Uterus (tissue), 4 donors: Measurements from ENCODE around the gene ADGRG4. TPM values are rescaled to one million over a fixed set of nuclear protein-coding genes. Genes with fewer than 3 reads are reported as not detected.

Source experiments
- DNase-seq, 2 donors: peaks; one replicate each; pipeline ENCODE4 v3.0.0-alpha.2; 2019 to 2020
- H3K27ac ChIP-seq, 2 donors: fragments of 200-600 bp; sonication (generic); 1 replicate in 1 of 2; 2 replicates in 1 of 2; pipeline ENCODE4 v1.5.1; 2016 to 2018
- H3K27me3 ChIP-seq, 2 donors: fragments of 200-600 bp; sonication (generic); one replicate each; pipeline ENCODE4 v1.5.1; 2018 to 2019; ENCODE audit warnings: control low read depth in 1 of 2
- H3K36me3 ChIP-seq, 2 donors: fragments of 200-600 bp; sonication (generic); one replicate each; pipeline ENCODE4 v1.5.1; 2019; ENCODE audit warnings: control low read depth in 1 of 2
- H3K4me1 ChIP-seq, 2 donors: fragments of 200-600 bp; sonication (generic); one replicate each; pipeline ENCODE4 v1.5.1; 2018 to 2019; ENCODE audit warnings: control low read depth in 1 of 2
- H3K4me3 ChIP-seq, 2 donors: fragments of 200-600 bp; sonication (generic); 1 replicate in 1 of 2; 2 replicates in 1 of 2; pipeline ENCODE4 v1.5.1; 2018 to 2019; ENCODE audit warnings: mild to moderate bottlenecking in 1 of 2
- H3K9me3 ChIP-seq, 2 donors: fragments of 200-600 bp; sonication (generic); one replicate each; pipeline ENCODE4 v1.5.1; 2019; ENCODE audit warnings: control low read depth in 1 of 2
- POLR2A ChIP-seq, 2 donors: fragments of 450-650 bp; IDR thresholded peaks; one replicate each; pipeline ENCODE4 v1.6.1; 2016; ENCODE audit warnings: antibody characterized with exemption in 2 of 2, mild to moderate bottlenecking in 1 of 2, moderate library complexity in 1 of 2
- intact Hi-C: fragments of 100-400 bp; cut with DNase I; formaldehyde crosslinking; loops from one replicate; pipeline ENCODE4 v1.15.1; 2023; ENCODE audit warnings: low total_unique reads
- total RNA-seq, 4 donors: library from RNA; depleted of rRNA in 3 of 4; stranded (reverse); fragments of >200 nt in 3 of 4; gene quantifications; one replicate each; pipeline versions ENCODE4 v1.1.0 to v1.2.4, GENCODE V29; 2014 to 2023
- TF ChIP-seq, protein P1 (sequence below), 4 experiments: fragments of 200-600 bp in 2 of 4; fragments of 450-650 bp in 2 of 4; sonication (generic) in 2 of 4; IDR thresholded peaks; one replicate each; pipeline ENCODE4 v1.5.1; 2016 to 2019; ENCODE audit warnings: antibody characterized with exemption in 4 of 4, mild to moderate bottlenecking in 2 of 4, moderate library complexity in 1 of 4
- donor health status: DM: yes; HTN: yes; CAD: no.

ADGRG4 gene
- total RNA-seq, 4 donors from 2014 or later = 2.0 to 4.4 TPM; not detected in 2

DNA sequence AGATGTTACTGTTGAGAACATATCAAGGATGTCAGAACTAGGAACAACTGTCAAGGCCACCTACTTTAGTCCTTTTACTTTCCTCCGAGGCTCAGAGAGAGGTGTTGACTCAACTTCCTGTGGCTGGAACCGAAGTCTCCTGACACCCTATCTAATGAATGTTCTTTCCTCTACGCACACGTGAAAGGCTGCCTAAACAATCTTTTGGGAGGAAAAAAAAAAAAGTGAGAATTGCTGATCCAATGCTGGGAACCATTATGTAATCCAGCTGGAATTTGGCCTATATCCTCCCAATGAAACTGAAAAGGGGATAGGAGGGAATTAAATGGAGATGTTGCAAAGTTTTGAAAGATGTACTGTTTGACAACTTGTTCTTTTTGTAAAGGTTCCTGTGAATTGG is 41.2 kb upstream of the ADGRG4 start:
- Histone ChIP-seq H3K4me1 (no peaks in the 10 kb centered on the region), H3K36me3 (no peaks in the 10 kb centered on the region), H3K4me3 (no peak overlapping the region), H3K9me3 (no peaks in the 10 kb centered on the region), H3K27ac (peak overlapping the region in 1 of 2 donors; percentile 29), H3K27me3 (no peaks in the 10 kb centered on the region)
- intact Hi-C loops = no loop called here
- DNase-seq = no peak
- TF ChIP-seq, protein P1, sequence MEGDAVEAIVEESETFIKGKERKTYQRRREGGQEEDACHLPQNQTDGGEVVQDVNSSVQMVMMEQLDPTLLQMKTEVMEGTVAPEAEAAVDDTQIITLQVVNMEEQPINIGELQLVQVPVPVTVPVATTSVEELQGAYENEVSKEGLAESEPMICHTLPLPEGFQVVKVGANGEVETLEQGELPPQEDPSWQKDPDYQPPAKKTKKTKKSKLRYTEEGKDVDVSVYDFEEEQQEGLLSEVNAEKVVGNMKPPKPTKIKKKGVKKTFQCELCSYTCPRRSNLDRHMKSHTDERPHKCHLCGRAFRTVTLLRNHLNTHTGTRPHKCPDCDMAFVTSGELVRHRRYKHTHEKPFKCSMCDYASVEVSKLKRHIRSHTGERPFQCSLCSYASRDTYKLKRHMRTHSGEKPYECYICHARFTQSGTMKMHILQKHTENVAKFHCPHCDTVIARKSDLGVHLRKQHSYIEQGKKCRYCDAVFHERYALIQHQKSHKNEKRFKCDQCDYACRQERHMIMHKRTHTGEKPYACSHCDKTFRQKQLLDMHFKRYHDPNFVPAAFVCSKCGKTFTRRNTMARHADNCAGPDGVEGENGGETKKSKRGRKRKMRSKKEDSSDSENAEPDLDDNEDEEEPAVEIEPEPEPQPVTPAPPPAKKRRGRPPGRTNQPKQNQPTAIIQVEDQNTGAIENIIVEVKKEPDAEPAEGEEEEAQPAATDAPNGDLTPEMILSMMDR (IDR thresholded peaks at IDR 0.05) = no peak
- TF ChIP-seq POLR2A (IDR thresholded peaks at IDR 0.05) = no peak

- Histone ChIP-seq H3K4me3 (no peak overlapping the region), H3K27ac (peak overlapping the region in 1 of 2 donors; percentile 29), H3K9me3 (no peaks in the 10 kb centered on the region), H3K4me1 (no peaks in the 10 kb centered on the region), H3K27me3 (no peaks in the 10 kb centered on the region), H3K36me3 (no peaks in the 10 kb centered on the region)
- DNase-seq = no peak
- intact Hi-C loops = no loop called here
- TF ChIP-seq POLR2A (IDR thresholded peaks at IDR 0.05) = no peak
- TF ChIP-seq, protein P1 (IDR thresholded peaks at IDR 0.05) = no peak
These were observed 40.0 kb upstream of the ADGRG4 start for GRCh38 chrX:136260776-136261175.

- Histone ChIP-seq H3K36me3 (no peaks in the 10 kb centered on the region), H3K4me3 (no peak overlapping the region), H3K27ac (peak overlapping the region in 1 of 2 donors; percentile 12), H3K27me3 (no peaks in the 10 kb centered on the region), H3K4me1 (no peaks in the 10 kb centered on the region), H3K9me3 (no peaks in the 10 kb centered on the region)
- no peak for DNase-seq
- intact Hi-C loops = no loop called here
- TF ChIP-seq, protein P1 (IDR thresholded peaks at IDR 0.05) = no peak
- TF ChIP-seq POLR2A (IDR thresholded peaks at IDR 0.05) = no peak
These were observed 39.4 kb upstream of the ADGRG4 start for GRCh38 chrX:136261321-136261720.

- Histone ChIP-seq H3K4me3 (no peak overlapping the region), H3K27ac (peak overlapping the region in 1 of 2 donors; percentile 46), H3K27me3 (no peaks in the 10 kb centered on the region), H3K36me3 (no peaks in the 10 kb centered on the region), H3K4me1 (no peaks in the 10 kb centered on the region), H3K9me3 (no peaks in the 10 kb centered on the region)
- TF ChIP-seq, protein P1 (IDR thresholded peaks at IDR 0.05) = no peak
- TF ChIP-seq POLR2A (IDR thresholded peaks at IDR 0.05) = no peak
- intact Hi-C loops = no loop called here
- no peak for DNase-seq
These were observed 38.5 kb upstream of the ADGRG4 start for GRCh38 chrX:136262243-136262642.

DNA sequence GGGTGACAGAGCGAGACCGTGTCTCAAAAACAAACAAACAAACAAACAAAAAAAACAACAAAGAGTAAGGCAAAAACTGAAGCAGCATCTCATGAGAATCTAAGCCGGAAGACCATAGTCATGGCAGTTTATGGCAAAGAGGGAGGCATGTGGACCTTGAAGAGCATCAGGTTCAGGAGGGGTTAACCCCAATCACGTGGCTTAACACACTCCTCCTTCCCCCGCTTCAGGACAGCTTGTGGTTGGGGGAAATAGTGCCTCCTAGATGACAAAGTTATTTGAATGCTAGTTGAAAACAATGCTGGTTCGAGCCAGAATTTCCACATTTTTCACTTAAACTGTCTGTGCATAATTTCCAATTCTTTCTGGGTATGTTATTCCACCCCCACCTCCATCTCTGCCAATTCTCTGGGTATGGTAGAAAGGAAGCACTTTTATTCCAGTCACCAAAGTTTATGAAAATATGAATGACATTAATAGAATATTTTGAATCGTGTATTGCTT is 37.9 kb upstream of the ADGRG4 start:
- H3K4me3 ChIP-seq = no peak overlapping the region
- no peaks in the 10 kb centered on the region for H3K27me3 ChIP-seq
- no peak for TF ChIP-seq POLR2A (IDR thresholded peaks at IDR 0.05)
- TF ChIP-seq, protein P1 (IDR thresholded peaks at IDR 0.05) = no peak
- H3K27ac ChIP-seq = peak overlapping the region in 1 of 2 donors; percentile 46
- DNase-seq = no peak
- H3K9me3 ChIP-seq = no peaks in the 10 kb centered on the region
- no peaks in the 10 kb centered on the region for H3K36me3 ChIP-seq
- intact Hi-C loops = no loop called here
- H3K4me1 ChIP-seq = no peaks in the 10 kb centered on the region
